HEK293 (cell line): ENCODE results near the gene NPDC1.

ENCODE experiments used
- CTCF ChIA-PET: fragments of 350-600 bp; formaldehyde crosslinking; extraction: SDS; loops from one replicate; lab custom pipeline; 2021; ENCODE audit warnings: antibody characterized with exemption; lab: Yijun Ruan, JAX
- POLR2A ChIA-PET: fragments of 300-600 bp; formaldehyde crosslinking; extraction: SDS; loops from one replicate; lab custom pipeline; 2020; ENCODE audit warnings: antibody characterized with exemption, inconsistent platforms; lab: Yijun Ruan, JAX
- H3K27ac ChIP-seq: fragments of 200-500 bp; sonication (Bioruptor generic); 2 replicates; pipeline ENCODE4 v1.5.1; 2014; ENCODE audit warnings: low read depth, low read length, control low read depth, inconsistent platforms; ENCODE audit errors: extremely low read depth
- H3K36me3 ChIP-seq, 2 experiments: fragments of 200-500 bp in 1 of 2; sonication (Bioruptor generic) in 1 of 2; 1 replicate in 1 of 2; 2 replicates in 1 of 2; pipeline ENCODE4 v1.5.1; 2014 to 2017; ENCODE audit warnings: inconsistent platforms in 2 of 2, low read length in 2 of 2; ENCODE audit not compliant: control insufficient read depth in 2 of 2, insufficient read depth in 1 of 2
- H3K4me1 ChIP-seq: fragments of 200-500 bp; sonication (Bioruptor generic); 2 replicates; pipeline ENCODE4 v1.5.1; 2014; ENCODE audit warnings: mild to moderate bottlenecking, low read length, inconsistent platforms; ENCODE audit not compliant: control insufficient read depth, insufficient read depth
- H3K4me3 ChIP-seq: 2 replicates; pipeline ENCODE4 v1.5.1; 2011; ENCODE audit warnings: low read depth, mild to moderate bottlenecking, control low read depth, low read length, moderate library complexity
- H3K9me3 ChIP-seq: fragments of 200-500 bp; sonication (Bioruptor generic); 2 replicates; pipeline ENCODE4 v1.5.1; 2014; ENCODE audit warnings: low read depth, low read length, inconsistent platforms; ENCODE audit not compliant: control insufficient read depth, insufficient read depth
- BCL11A ChIP-seq: fragments of 450-650 bp; formaldehyde crosslinking; IDR thresholded peaks from 2 replicates; pipeline ENCODE4 v1.5.1; 2016; ENCODE audit warnings: low read depth, missing biosample characterization, missing genetic modification characterization
- CTCF ChIP-seq: fragments of 450-650 bp; formaldehyde crosslinking; IDR thresholded peaks from 2 replicates; pipeline ENCODE4 v1.5.1; 2016; ENCODE audit warnings: missing biosample characterization, missing genetic modification characterization
- KLF17 ChIP-seq: fragments of 450-650 bp; formaldehyde crosslinking; IDR thresholded peaks from 2 replicates; pipeline ENCODE4 v1.5.1; 2016; ENCODE audit warnings: missing biosample characterization, missing genetic modification characterization
- PRDM4 ChIP-seq: fragments of 450-650 bp; formaldehyde crosslinking; IDR thresholded peaks from 2 replicates; pipeline ENCODE4 v1.5.1; 2017; ENCODE audit warnings: missing biosample characterization, missing genetic modification characterization
- SCRT1 ChIP-seq: fragments of 450-650 bp; formaldehyde crosslinking; IDR thresholded peaks from 2 replicates; pipeline ENCODE4 v1.5.1; 2016; ENCODE audit warnings: missing biosample characterization, missing genetic modification characterization, borderline replicate concordance
- SETDB1 ChIP-seq: IDR thresholded peaks from one replicate; pipeline ENCODE4 v1.6.1; 2017; ENCODE audit warnings: mild to moderate bottlenecking, low read length, moderate library complexity, mixed read lengths; ENCODE audit not compliant: insufficient read length
- SP7 ChIP-seq: fragments of 450-650 bp; formaldehyde crosslinking; IDR thresholded peaks from 2 replicates; pipeline ENCODE4 v1.5.1; 2016; ENCODE audit warnings: missing biosample characterization, missing genetic modification characterization
- ZNF114 ChIP-seq: fragments of 450-650 bp; formaldehyde crosslinking; IDR thresholded peaks from 2 replicates; pipeline ENCODE4 v1.5.0; 2017; ENCODE audit warnings: missing biosample characterization, missing genetic modification characterization
- ZNF121 ChIP-seq: fragments of 450-650 bp; formaldehyde crosslinking; IDR thresholded peaks from 2 replicates; pipeline ENCODE4 v1.5.1; 2016; ENCODE audit warnings: missing biosample characterization, missing genetic modification characterization
- ZNF24 ChIP-seq: fragments of 450-650 bp; formaldehyde crosslinking; IDR thresholded peaks from 2 replicates; pipeline ENCODE4 v1.5.1; 2016; ENCODE audit warnings: missing biosample characterization, missing genetic modification characterization
- ZNF26 ChIP-seq: fragments of 450-650 bp; formaldehyde crosslinking; IDR thresholded peaks from 2 replicates; pipeline ENCODE4 v1.5.1; 2016; ENCODE audit warnings: missing biosample characterization, missing genetic modification characterization
- ZNF292 ChIP-seq: fragments of 450-650 bp; formaldehyde crosslinking; IDR thresholded peaks from 2 replicates; pipeline ENCODE4 v1.5.1; 2016; ENCODE audit warnings: low read depth, missing biosample characterization, missing genetic modification characterization, borderline replicate concordance
- ZNF664 ChIP-seq: fragments of 450-650 bp; formaldehyde crosslinking; IDR thresholded peaks from 2 replicates; pipeline ENCODE4 v1.5.1; 2016; ENCODE audit warnings: missing biosample characterization, missing genetic modification characterization
- ZNF785 ChIP-seq: fragments of 450-650 bp; formaldehyde crosslinking; IDR thresholded peaks from 2 replicates; pipeline ENCODE4 v1.5.1; 2016; ENCODE audit warnings: missing biosample characterization, missing genetic modification characterization
- ZSCAN30 ChIP-seq: fragments of 450-650 bp; IDR thresholded peaks from 2 replicates; pipeline ENCODE4 v1.5.1; 2018; ENCODE audit warnings: missing biosample characterization, mild to moderate bottlenecking, missing genetic modification characterization, moderate library complexity
- ZXDB ChIP-seq: fragments of 450-650 bp; formaldehyde crosslinking; IDR thresholded peaks from 2 replicates; pipeline ENCODE4 v1.5.1; 2016; ENCODE audit warnings: missing biosample characterization, missing genetic modification characterization
- TF ChIP-seq, protein P1 (sequence below): fragments of 450-650 bp; formaldehyde crosslinking; IDR thresholded peaks from 2 replicates; pipeline ENCODE4 v1.5.1; 2017; ENCODE audit warnings: missing biosample characterization, missing genetic modification characterization

NPDC1 gene

GRCh38 chr9:137079401-137079787 is 33.4 kb upstream of the NPDC1 start:
- Histone ChIP-seq H3K4me1 (no peaks in the 10 kb centered on the region; the same call in 1 of the 2 replicates), H3K9me3 (no peaks in the 10 kb centered on the region), H3K27ac (no peak overlapping the region), H3K4me3 (no peak overlapping the region), H3K36me3 (peaks cover 0 to 46% of the 10 kb centered on the region in 2 experiments; a peak in 1 of 3 replicates)
- ChIA-PET CTCF (interaction anchor here (0.6 to 1.7 kb wide), 3 partner anchors 12 to 51 kb away, joined by 3 to 6 read pairs (median 5); partner anchors contain the start of gene ABCA2), POLR2A (no interaction called here)
- TF ChIP-seq ZNF26 = no peak
- no peak for TF ChIP-seq KLF17 (tag by site-specific recombination)
- no peak for TF ChIP-seq ZNF292 (tag by site-specific recombination)
- no peak for TF ChIP-seq ZSCAN30 (tag by site-specific recombination)
- TF ChIP-seq, protein P1, sequence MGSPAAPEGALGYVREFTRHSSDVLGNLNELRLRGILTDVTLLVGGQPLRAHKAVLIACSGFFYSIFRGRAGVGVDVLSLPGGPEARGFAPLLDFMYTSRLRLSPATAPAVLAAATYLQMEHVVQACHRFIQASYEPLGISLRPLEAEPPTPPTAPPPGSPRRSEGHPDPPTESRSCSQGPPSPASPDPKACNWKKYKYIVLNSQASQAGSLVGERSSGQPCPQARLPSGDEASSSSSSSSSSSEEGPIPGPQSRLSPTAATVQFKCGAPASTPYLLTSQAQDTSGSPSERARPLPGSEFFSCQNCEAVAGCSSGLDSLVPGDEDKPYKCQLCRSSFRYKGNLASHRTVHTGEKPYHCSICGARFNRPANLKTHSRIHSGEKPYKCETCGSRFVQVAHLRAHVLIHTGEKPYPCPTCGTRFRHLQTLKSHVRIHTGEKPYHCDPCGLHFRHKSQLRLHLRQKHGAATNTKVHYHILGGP (tag by site-specific recombination) = no peak
- TF ChIP-seq ZNF664 (tag by site-specific recombination) = no peak
- TF ChIP-seq ZNF24 (tag by site-specific recombination) = no peak
- TF ChIP-seq SCRT1 (tag by site-specific recombination) = no peak
- no peak for TF ChIP-seq ZNF121 (tag by site-specific recombination)
- TF ChIP-seq PRDM4 (tag by site-specific recombination) = no peak
- TF ChIP-seq SETDB1 = no peak
- TF ChIP-seq SP7 (tag by site-specific recombination) = no peak
- no peak for TF ChIP-seq ZNF785 (tag by site-specific recombination)
- TF ChIP-seq ZXDB (tag by site-specific recombination) = no peak
- no peak for TF ChIP-seq ZNF114 (tag by site-specific recombination)
- TF ChIP-seq BCL11A (tag by site-specific recombination) = no peak
- TF ChIP-seq CTCF (tag by site-specific recombination) = no peak
